GM18858 (cell line): ENCODE measurements around the gene ELOVL5.
"Not testable (repeated sequence)": the region's sequence is repeated elsewhere in the genome, so short reads cannot be mapped to it uniquely, and the experiment has no call there.

Source experiments
- ATAC-seq: cut with Tn5 transposase; IDR thresholded peaks from one replicate; pipeline ENCODE4 v1.9.1; 2021; ENCODE audit not compliant: unreplicated experiment

Gene ELOVL5

DNA sequence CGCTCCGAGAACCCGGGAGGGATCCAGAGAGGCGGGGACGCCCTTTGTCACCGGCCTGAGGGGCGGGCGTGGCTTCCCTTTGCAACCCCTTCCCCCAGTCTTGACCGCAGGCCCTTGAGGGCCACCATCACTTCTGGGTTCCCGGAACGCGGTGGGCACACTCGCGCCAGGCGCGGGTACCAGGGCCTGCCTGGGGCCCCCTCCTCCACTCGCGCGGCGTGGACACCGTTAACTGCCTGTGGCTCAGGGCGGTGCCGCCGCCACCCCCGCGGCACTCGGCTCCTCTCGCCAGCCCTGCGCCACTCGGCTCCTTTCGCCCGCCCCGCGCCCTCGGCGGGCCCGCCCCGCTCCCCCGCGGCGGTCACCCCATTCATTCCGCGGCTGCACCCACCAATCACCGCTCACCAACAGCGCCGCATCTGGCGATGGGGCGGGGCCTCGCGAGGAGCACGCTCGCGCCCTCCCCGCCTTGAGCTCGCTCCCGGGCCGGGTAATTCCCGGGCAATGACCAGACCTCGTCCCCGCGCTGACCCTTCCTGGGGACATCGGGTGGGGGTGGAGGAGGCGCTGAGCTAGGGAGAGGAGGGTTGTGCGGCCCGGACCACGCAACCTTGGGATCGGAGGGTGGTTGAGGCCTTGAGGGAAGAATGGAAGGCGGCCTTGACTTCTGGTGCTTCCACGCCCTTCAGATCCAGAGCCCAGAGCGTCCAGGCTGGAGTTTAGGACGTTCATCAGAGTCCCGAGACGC, 10.5 kb upstream of the ELOVL5 start:
- ATAC-seq: peak; percentile 92

DNA sequence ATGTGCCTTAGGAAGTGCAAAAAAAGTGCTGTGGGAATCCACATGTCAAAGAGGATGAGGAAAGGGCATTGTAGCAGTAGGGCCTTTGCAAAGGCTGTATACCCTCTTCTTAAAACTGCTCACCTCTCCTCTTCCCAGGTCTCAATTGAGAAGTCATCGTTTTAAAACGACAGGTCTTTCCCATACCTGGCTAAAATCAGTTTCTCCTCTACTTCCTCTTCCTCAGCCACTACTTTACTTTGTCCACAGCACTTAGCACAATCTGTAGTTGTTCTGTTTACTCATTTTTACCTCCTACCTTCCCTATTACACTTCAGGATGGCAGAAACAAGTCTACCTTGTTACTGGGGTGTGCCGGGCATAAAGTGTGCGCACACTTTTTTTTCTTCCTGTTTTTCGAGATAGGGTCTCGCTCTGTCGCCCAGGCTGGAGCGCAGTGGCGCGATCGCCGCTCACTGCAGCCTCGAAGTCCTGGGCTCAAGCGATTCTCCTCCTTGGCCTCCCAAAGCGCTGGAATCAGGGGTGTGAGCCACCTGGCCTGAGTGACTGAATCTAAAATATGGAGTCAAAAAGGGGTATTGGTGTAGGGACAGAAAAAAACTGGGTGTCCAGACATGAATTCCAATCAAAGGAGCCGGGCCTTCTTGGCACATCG, 9.8 kb upstream of the ELOVL5 start:
- ATAC-seq: no peak

DNA sequence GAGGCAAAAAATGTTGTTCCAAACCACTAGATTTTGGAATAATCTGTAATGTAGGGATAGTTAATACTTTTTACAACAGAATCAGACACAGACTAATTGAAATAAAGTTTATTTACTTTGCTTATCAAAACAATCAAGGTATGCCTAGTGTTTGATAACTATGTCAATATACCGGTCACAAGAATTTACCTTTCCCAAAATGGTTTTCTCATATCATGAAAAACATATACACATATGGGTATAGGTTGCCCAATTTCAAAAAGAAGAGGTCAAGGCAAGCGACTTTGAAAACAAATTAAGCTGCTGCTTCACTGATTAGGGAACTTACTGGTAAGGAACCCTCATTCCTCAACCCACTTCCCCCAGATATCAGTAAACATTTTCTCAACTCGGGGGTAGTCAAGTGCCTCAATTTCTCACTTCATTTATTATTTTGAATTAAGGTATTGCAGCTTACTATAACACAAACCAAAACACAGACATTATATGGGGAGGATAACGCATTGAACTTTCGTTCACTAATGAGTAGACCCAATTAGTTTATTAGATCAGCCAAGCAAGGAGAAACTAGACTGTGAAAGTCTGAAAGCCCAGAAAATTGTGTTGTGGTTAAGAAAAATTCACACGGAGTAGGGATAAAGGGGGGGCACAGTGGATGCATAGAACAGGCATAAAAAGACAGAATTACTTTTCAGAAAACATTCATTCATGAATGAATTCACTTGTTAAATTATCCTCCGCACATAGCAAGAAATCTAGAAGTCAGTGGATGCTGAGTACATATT, 9.0 kb upstream of the ELOVL5 start:
- no peak for ATAC-seq

DNA sequence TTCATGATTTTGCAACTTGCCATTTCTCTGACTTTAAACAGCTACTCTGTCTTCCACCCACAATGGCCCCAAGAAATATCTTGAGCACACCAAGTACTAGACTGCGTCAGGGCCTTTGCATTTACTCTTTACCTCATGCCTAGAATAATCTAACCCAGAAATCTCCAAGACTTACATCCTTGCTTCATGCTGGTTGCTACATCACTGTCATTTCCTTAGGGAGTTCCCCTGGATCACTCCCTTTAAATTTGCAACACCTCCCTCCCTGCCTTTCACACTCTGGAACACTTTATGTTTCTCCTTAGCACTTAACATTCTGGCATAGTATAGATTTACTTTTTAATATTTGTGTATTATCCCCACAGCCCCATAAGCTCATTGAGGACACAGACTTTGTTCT, 4.9 kb upstream of the ELOVL5 start:
- ATAC-seq: no peak

DNA sequence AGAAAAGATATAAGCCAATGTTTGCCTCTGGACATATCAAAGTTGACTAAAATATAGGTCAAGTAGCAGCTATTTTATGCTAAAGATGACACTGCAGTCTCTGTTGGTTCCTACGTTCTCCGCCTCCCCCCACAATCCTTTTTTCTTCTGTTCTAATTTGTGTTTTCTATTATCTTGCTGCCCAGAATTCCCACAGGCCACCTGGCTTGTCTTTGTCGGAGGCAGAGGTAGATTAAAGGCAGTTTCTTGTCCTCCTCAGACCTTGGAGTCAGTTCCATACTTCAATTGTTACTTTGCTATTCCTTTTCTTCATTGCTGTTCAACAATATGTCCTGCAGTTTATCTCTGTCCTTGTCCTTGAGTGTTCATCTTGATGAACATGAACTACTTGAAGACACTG, 3.6 kb upstream of the ELOVL5 start:
- no peak for ATAC-seq

DNA sequence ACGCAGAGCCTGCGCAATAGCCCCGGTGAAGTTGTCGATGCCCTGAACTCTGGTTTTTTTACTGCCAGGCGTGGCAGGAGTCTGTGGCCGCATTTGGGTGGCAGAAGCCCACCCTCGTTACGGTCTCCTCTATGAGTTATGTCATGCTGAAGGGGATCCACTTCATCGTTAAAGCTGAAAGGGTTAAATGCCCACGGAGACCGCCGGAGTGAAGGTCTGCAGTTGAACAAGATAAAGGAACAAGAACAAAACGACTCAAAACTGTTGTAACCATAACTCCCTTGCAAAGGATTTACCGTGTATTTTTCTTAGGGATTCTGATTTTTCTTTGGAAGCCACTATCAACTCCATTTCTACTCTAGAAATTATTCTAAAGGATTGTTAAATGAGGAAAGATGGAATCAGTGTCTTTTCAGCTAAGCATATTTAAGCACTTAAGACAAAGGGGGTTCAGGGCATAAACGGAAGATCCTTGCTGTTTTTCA, 501 bp upstream of the ELOVL5 start:
- no peak for ATAC-seq

DNA sequence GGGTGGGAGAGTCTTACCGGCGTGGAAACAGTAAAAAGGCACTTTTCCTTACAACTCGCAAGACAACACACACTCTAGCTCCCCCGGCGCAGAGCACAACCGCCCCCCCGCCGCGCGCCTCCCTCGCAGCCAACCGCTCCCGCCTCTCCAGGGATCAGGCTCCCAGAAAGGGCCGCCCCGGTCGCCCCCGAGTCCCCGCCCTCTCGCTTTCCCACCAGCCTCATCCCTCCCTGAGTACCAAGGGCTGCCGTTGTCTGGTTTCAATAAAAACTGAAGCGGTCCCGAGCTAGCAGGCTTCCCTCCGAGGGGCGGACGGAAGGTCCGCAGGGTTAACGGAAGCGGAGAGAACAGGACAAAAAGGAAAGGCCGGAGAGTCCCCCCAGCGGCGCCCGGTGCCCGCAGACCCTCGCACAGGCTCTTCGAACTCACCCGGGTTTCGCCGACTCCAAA, 804 bp downstream of the ELOVL5 start:
- ATAC-seq: peak; percentile 14

DNA sequence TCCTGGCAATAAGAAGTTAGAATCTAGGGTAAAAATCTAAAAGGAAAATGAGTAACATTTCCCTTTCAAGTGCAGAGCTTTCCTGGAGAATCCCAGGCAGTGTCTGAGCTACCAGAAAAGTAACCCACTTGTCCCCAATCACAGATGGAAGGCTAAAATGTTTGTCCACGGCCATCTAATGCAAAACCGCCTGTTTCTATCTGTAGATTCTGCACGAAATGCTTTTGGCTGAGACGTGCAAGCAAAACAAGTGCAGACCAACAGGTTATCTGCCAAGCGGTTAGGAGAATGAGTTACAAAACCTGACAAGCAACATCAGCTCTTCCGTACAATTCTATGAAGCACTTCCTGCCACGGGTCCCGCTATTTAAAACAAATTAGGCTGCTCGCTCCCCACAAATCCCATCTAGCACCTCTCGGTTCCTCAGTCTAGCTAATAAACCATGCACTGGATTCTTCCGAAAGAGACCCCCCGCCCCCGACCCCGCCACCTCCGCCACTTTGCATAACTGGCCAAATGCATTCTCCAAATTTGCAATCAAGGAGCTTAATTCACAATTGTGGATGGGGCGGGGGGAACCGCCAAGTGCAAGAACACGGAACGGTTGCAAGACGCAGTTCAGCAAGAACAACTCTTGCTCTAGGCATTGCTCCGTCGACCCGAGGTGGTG, 1.4 kb downstream of the ELOVL5 start:
- ATAC-seq: peak; percentile 5

DNA sequence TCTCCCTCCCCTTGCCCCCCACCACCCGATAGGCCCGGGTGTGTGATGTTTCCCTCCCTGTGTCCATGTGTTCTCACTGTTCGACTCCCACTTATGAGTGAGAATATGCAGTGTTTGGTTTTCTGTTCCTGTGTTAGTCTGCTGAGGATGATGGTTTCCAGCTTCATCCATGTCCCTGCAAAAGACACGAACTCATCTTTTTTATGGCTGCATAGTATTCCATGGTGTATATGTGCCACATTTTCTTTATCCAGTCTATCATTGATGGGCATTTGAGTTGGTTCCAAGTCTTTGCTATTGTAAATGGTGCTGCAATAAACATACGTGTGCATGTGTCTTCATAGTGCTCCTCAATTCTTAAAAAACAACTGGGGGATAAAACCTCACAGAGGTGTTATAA, 2.7 kb downstream of the ELOVL5 start:
- ATAC-seq: not testable (repeated sequence)

DNA sequence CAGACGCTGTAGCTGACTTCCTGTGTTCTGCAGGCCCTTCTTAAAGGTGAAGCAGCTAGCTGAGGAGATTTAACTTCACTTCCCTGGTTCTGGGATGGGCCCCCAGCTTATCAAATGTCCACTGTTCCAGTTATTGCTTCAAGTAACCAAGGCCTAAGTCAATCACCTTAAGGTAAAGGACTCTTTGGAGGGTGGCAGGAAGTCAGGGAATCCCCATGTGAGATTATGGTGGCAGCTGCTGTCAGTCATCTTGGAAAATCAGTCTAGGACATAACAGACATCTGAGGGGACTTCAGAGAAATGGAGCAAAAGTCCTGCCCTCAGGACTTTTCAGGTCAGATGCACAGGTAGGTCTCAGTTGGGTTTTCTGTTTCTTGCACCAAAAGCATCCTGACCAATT, 3.8 kb downstream of the ELOVL5 start:
- ATAC-seq: no peak

DNA sequence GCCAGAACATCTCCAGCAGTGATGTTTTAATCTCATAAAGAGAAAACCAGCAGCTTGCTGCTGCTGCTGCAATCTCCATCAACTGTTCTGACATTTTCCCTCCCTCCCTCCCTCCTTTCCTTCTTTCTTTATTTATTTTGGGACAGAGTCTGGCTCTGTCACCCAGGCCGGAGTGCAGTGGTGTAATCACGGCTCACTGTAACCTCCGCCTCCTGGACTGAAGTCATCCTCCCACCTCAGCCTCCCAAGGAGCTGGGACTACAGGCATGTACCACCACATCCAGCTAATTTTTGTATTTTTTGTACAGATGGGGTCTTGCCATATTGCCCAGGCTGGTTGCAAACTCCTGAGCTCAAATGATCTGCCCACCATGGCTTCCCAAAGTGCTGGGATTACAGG, 5.7 kb downstream of the ELOVL5 start:
- ATAC-seq: no peak

DNA sequence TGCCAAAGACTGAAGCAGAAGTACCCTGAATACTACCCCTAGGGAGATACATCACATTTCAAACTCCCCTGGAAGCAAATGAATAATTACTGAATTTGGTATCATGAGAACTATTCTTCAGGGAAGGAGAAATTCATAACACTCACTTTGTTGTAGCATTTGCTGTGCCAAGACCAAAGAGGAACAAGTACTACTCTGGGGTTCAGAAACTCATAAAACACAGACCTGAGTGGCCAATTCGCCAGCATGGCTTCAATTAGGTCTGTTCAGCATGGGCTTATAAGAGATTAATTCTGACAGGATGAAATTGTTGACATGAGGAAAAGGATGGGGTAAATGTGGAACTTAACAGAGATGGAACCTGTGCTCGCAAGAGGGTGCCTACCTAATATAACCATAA, 6.5 kb downstream of the ELOVL5 start:
- no peak for ATAC-seq

DNA sequence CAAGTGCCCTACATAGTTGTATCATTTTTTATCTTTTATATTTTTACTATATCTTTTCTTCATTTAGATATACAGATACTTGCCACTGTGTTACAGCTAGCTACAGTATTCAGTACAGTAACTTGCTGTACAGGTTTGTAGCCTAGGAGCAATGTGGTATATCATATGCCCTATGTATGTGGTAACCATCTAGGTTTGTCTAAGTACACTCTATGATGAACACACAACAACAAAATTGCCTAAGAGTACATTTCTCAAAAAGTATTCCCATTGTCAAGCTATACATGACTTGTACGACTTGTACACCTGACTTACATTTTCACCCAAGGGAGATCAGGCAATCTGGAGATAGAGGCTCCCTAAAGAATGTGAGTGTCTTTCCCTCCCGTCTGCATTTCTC, 8.2 kb downstream of the ELOVL5 start:
- ATAC-seq: no peak

DNA sequence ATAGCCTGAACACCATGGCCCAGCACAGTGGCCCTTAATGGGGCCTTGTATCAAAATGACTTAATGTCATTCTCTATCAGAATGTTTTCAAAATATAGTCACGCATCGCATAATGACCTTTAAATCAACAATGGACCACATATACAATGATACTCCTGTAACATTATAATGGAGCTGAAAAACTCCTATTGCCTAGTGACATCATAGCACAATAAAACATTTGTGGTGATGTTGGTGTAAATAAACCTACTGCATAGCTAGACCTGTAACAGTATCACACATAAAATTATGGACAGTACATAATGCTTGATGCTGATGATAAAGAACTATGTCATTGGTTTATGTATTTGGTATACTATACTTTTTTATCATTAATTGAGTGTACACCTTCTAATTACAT, 9.3 kb downstream of the ELOVL5 start:
- no peak for ATAC-seq

DNA sequence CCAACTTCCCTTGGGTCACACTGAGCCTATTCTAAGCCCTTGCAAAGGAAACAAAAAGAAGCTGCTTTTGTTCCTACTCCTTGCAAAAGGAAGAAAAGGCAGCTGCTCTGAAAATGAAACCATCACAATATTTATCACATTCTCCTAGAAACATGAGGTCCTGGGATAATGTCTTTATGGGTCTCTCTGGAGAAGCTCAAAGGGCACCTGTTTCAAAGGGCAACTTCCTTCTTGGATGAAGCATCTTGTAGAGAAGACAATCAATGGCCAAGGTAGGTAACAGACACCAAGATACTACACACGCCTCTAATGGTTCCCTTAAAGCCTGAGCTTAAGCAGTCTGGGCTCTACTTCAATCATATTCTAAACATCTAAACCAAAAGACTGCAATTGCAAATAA, 10.4 kb downstream of the ELOVL5 start:
- ATAC-seq: no peak

DNA sequence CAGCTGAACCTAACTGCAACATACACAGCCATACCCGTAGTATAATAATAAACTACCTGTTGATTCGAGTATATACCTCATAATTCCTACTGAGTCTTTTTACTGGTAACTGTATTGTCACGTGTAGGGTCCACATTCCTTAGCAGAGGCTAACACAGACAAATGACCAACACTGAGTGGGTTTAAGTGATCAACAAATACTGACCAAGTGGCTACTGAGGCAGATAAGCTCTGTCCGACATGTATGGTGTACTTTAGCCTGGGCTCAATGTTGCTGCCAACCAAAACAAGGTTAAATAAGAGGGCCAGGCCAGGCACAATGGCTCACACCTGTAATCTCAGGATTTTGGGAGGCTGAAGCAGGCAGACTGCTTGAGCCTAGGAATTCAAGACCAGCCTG, 12.7 kb downstream of the ELOVL5 start:
- ATAC-seq: no peak

DNA sequence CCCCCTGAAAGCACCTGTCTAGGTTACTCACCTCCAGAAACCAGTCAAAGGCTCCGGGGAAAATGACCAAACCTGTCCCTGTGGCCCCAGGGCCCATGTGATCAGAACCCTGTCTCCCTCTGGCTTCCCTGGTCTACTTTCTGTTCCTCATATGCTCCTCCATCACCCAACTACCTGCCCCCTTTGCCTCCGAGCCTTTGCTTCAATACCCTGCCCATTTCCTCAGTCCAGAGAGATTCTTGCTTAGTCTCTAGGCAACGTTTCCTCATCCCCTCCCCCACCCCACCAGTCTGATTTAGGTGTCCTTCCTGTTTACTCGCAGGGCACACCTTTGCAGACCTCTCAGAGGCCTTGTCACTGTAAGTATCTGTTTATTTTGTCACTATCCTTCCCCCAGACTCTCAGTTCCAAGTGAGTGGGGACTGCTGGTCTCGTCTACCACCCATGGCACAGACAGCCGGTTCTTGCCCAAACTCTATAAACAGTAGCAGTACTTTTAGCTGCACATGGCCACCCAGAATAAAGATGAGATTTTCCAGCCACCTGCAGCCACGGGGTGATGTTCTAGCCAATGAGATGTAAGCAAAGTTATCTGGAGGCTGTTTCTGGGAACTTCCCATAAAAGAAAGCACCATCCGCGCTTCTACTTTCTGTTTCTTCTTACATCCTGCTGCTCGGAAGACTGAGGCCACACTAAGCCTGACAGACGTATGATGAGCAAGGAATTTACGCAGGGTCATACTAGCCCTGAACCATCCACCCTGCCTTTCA, 13.3 kb downstream of the ELOVL5 start:
- ATAC-seq: peak; percentile 60

DNA sequence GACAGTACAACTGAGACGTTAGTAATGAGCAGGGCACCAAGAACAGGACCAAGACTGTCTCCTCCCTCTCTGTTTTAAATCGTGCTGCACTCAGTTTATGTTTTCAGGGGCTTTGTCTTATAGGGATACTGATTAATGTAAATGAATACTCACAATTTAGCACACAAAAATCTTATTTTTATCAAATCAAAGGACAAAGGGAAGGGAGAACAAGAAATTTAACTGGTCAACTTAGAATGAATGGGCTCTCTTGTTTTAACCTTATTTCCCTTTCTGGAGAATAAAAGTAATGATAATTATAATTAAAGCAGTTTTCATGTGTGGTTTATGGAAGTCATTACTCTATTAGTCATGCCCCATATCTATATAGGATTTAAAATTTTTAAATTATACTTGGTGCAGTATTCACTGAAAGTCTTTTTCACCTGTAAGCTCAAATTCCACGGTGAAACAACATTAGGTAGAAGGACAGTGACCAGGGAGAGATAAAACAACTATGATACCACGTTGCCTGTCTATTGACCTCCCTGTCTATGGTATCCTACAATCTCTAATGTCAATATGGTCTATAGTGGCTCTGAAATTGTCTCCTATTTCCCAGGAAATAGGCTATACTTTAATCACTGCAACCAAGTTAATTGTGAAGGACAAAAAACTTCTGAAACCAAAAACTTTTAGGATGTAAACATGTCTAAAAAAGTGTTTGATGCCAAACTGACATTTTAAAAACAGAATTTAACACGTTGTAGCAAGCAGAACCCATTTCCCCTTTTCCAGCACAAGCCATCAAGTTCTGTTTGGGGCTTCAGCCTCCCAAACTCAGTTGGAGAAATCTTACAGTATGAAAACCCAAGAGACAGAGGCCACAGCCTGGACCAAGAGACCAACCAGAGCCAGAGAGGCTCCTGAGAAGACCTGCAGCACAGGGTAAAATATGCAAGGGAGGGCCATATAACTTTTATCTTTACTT, 15.0 kb downstream of the ELOVL5 start:
- no peak for ATAC-seq

DNA sequence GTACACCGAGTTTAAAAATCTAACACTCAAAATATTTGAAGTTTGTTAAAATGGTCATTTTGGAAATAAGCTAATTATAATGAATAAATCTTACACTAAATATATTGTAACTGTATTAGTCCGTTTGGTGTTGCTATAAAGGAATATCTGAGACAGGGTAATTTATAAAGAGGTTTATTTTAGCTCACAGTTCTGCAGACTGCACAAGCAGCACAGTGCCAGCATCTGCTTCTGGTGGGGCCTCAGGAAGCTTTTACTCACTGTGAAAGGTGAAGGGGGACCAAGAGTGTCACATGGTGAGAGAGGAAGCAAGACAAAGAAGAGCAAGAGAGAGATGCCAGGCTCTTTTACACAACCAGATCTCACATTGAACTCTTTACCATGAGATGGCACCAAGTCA, 17.1 kb downstream of the ELOVL5 start:
- no peak for ATAC-seq
